NCI-H128 (cell line): ENCODE data around the gene EXOC7.
"Not testable (repeated sequence)": the region's sequence is repeated elsewhere in the genome, so short reads cannot be mapped to it uniquely, and the experiment has no call there.

Experiments used
- DNase-seq: peaks from one replicate; lab custom pipeline; 2025; ENCODE audit not compliant: unreplicated experiment; lab: John Stamatoyannopoulos, UW

Gene EXOC7

GRCh38 chr17:76044475-76045007 is 59.0 kb downstream of the EXOC7 start:
- DNase-seq: not testable (repeated sequence)

DNA sequence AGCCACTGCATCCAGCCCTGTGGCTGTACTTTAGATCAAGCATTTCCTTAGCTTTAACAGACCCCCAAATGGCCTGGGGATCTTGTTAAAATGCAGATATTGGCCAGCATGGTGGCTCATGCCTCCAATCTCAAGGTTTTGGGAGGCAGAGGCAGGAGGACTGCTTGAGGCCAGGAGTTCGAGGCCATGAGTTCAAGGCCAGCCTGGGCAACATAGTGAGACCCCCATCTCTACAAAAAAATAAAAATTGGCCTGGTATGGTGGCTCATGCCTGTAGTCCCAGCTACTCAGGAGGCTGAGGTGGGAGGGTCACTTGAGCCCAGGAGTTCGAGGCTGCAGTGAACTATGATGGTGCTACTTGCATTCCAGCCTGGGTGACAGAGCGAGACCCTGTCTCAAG is 60.7 kb downstream of the EXOC7 start:
- not testable (repeated sequence) for DNase-seq

DNA sequence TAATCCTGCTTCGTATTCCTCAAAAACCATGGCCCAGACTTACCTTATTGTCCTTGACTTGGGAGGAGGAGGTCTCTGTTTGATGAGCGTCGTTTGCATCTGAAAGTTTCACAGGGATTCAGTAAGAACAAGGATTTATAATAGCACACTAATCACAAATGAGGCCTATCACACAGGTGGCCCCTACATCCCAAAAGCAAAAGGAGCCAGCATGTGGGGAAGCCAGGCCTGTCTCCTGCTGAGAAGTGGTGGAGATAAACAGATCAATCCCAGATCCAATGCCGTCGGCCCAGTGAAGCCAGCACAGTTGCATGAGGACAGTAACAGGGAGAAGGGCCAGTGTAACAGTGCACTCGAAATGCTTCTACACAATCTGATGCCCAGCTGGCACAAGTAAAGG is 63.2 kb downstream of the EXOC7 start:
- no peak for DNase-seq

GRCh38 chr17:76039121-76039520 is 64.5 kb downstream of the EXOC7 start:
- DNase-seq: no peak

GRCh38 chr17:76038050-76038449 is 65.5 kb downstream of the EXOC7 start:
- no peak for DNase-seq

DNA sequence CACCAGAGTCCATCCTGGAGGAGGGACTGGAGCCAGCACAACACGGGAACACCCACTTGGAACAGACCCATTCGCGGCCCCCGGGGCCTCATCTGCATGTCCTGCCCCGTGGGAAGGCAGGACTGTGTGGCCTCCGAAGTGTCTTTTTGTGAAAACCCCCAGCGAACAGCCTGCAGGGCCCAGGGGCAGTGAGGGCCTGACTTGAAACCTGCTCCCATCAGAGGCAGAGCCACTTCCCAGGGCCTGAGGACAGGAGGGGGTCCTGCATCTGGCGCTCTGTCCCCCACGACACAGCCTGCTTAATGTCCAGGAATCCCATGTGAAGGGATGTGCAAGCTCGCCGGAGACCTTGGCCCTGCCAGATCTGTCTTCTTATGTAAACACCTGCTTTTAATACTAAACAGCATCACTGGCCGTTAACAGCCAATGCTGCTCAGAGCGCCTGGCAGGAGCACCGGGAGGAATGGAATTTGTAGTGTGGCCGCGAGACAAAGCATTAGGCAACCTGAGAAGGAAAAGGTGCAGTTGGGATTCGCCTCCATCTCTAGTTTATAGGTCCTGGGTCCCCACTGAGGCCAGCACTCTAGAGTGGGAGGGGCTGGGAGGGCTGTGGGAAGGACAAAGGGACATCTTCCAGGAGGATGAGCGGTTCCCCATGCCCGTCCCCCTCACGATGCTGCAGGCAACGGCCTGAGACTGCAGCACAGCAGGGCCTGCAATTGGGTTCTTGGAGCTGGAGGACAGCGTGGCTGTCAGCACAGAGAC is 66.9 kb downstream of the EXOC7 start:
- DNase-seq: no peak

DNA sequence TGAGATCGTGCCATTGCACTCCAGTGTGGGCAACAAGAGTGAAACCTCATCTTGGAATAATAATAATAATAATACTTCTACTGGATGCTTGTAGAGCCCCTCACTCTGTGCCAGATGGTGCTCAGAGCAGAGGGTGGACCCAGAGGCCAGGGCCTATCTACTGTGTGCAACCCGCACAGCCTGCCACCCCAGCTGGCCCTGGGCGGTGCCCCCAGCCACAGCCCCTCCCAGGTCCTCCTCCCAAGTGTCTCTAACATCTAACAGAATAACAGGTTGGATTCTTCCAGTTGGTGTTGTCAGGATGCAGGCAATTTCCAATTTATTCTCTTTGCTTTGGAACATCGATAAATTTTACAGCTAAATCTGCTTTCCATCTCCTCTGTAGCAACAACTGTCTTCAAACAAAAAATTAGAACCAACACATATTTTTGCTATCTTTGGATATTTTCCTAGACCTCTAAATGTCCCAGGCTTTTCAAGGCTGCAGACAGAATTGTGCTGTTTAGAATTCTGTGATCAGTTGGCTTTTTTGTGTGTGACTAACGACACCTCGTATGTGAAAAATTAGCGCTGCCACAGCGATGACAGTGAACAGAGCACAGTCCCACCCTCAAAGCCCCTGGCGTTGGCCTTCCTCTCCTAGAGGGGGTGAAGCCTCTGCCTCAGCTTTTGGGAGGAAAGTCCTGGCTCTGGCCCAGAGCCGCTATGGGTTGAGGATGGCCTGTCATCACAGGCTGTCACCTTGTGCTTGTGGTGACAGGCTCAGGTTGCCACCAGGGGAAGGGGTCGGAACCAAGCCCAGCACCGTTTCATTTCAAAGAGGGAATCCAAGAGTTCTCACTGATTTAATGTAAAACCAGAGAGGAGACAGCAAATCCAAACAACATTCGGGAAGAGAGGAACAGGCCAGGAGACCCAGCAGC is 68.9 kb downstream of the EXOC7 start:
- no peak for DNase-seq

- no peak for DNase-seq
Observed at GRCh38 chr17:76033139-76033538, 70.4 kb downstream of the EXOC7 start.

GRCh38 chr17:76032780-76033108 is 70.8 kb downstream of the EXOC7 start:
- no peak for DNase-seq

- no peak for DNase-seq
Observed at GRCh38 chr17:76032073-76032779, 71.4 kb downstream of the EXOC7 start.
